CMK (cell line): ENCODE measurements around the gene SMIM36.
"Not testable (repeated sequence)": the region's sequence is repeated elsewhere in the genome, so short reads cannot be mapped to it uniquely, and the experiment has no call there.

ENCODE experiments used
- DNase-seq: peaks from one replicate; pipeline ENCODE4 v3.0.0-alpha.2; 2010; ENCODE audit warnings: low read depth

SMIM36 gene

GRCh38 chr17:55501626-55502025 is 9.6 kb downstream of the SMIM36 start:
- not testable (repeated sequence) for DNase-seq

- no peak for DNase-seq
Measured at GRCh38 chr17:55500103-55500502, 11.1 kb downstream of the SMIM36 start.

- DNase-seq, result no peak
Measured at GRCh38 chr17:55496094-55496881, 15.0 kb downstream of the SMIM36 start.

GRCh38 chr17:55495239-55495638 is 16.0 kb downstream of the SMIM36 start:
- no peak for DNase-seq

GRCh38 chr17:55492781-55493341 is 18.4 kb downstream of the SMIM36 start:
- DNase-seq, result no peak

GRCh38 chr17:55490376-55490775 is 20.9 kb downstream of the SMIM36 start:
- no peak for DNase-seq

GRCh38 chr17:55487695-55488432 is 23.4 kb downstream of the SMIM36 start:
- DNase-seq, result no peak

GRCh38 chr17:55484575-55484974 is 26.7 kb downstream of the SMIM36 start:
- no peak for DNase-seq

- no peak for DNase-seq
Measured at GRCh38 chr17:55482591-55483389, 28.5 kb downstream of the SMIM36 start.

GRCh38 chr17:55480631-55481315 is 30.5 kb downstream of the SMIM36 start:
- DNase-seq, result no peak

- no peak for DNase-seq
Measured at GRCh38 chr17:55479903-55480302, 31.3 kb downstream of the SMIM36 start.

GRCh38 chr17:55478971-55479370 is 32.3 kb downstream of the SMIM36 start:
- no peak for DNase-seq

- no peak for DNase-seq
Measured at GRCh38 chr17:55466671-55467070, 44.6 kb downstream of the SMIM36 start.

GRCh38 chr17:55465771-55466170 is 45.5 kb downstream of the SMIM36 start:
- DNase-seq, result not testable (repeated sequence)

GRCh38 chr17:55463600-55463999 is 47.7 kb downstream of the SMIM36 start:
- DNase-seq, result no peak

GRCh38 chr17:55462711-55463110 is 48.5 kb downstream of the SMIM36 start:
- DNase-seq, result no peak

- no peak for DNase-seq
Measured at GRCh38 chr17:55462234-55462633, 49.0 kb downstream of the SMIM36 start.

- DNase-seq, result no peak
Measured at GRCh38 chr17:55458978-55459377, 52.3 kb downstream of the SMIM36 start.

GRCh38 chr17:55458287-55458900 is 52.9 kb downstream of the SMIM36 start:
- no peak for DNase-seq

GRCh38 chr17:55456307-55457240 is 54.7 kb downstream of the SMIM36 start:
- DNase-seq, result no peak
